Measurements from ENCODE around the gene CYP17A1. TPM values are rescaled to one million over a fixed set of nuclear protein-coding genes. Genes with fewer than 3 reads are reported as not detected.
"Not testable (repeated sequence)": the region's sequence is repeated elsewhere in the genome, so short reads cannot be mapped to it uniquely, and the experiment has no call there.

The CYP17A1 gene
- total RNA-seq, 4 donors from 2014 or later: 4.0 to 29.1 (median 15.9) TPM

- TF ChIP-seq, protein P1, sequence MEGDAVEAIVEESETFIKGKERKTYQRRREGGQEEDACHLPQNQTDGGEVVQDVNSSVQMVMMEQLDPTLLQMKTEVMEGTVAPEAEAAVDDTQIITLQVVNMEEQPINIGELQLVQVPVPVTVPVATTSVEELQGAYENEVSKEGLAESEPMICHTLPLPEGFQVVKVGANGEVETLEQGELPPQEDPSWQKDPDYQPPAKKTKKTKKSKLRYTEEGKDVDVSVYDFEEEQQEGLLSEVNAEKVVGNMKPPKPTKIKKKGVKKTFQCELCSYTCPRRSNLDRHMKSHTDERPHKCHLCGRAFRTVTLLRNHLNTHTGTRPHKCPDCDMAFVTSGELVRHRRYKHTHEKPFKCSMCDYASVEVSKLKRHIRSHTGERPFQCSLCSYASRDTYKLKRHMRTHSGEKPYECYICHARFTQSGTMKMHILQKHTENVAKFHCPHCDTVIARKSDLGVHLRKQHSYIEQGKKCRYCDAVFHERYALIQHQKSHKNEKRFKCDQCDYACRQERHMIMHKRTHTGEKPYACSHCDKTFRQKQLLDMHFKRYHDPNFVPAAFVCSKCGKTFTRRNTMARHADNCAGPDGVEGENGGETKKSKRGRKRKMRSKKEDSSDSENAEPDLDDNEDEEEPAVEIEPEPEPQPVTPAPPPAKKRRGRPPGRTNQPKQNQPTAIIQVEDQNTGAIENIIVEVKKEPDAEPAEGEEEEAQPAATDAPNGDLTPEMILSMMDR (IDR thresholded peaks at IDR 0.05): no peak
- no peak for TF ChIP-seq POLR2A (IDR thresholded peaks at IDR 0.05)
- WGBS, 2 donors: 28 to 37% methylated on average over 2 of the region's 2 CpGs
- peak; percentile 57 to 67 for DNase-seq
- peaks cover 10 to 15% of the 10 kb centered on the region in 2 donors for H3K4me1 ChIP-seq
- intact Hi-C loops (cut with DNase I): no loop called here
- peaks cover 0 to 16% of the 10 kb centered on the region in 2 donors for H3K36me3 ChIP-seq
- H3K9me3 ChIP-seq: no peaks in the 10 kb centered on the region
- no peak overlapping the region for H3K4me3 ChIP-seq (replicated peaks in 1 of 3)
- H3K27me3 ChIP-seq: no peaks in the 10 kb centered on the region
- peak overlapping the region in 1 of 3 donors; percentile 38 for H3K27ac ChIP-seq
These were observed 22.7 kb upstream of the CYP17A1 start for GRCh38 chr10:102859911-102860310.

GRCh38 chr10:102856758-102857424, 19.7 kb upstream of the CYP17A1 start:
- H3K4me1 ChIP-seq: peaks cover 10 to 21% of the 10 kb centered on the region in 2 donors
- TF ChIP-seq, protein P1 (IDR thresholded peaks at IDR 0.05): no peak
- no peak for TF ChIP-seq POLR2A (IDR thresholded peaks at IDR 0.05)
- H3K27ac ChIP-seq: no peak overlapping the region
- WGBS, 2 donors: 91 to 95% methylated on average over 3 of the region's 3 CpGs
- H3K9me3 ChIP-seq: no peaks in the 10 kb centered on the region
- no peak for DNase-seq
- H3K27me3 ChIP-seq: no peaks in the 10 kb centered on the region
- H3K4me3 ChIP-seq (replicated peaks in 1 of 3): no peak overlapping the region
- peaks cover 0 to under 1% of the 10 kb centered on the region in 2 donors for H3K36me3 ChIP-seq
- intact Hi-C loops (cut with DNase I): no loop called here

DNA sequence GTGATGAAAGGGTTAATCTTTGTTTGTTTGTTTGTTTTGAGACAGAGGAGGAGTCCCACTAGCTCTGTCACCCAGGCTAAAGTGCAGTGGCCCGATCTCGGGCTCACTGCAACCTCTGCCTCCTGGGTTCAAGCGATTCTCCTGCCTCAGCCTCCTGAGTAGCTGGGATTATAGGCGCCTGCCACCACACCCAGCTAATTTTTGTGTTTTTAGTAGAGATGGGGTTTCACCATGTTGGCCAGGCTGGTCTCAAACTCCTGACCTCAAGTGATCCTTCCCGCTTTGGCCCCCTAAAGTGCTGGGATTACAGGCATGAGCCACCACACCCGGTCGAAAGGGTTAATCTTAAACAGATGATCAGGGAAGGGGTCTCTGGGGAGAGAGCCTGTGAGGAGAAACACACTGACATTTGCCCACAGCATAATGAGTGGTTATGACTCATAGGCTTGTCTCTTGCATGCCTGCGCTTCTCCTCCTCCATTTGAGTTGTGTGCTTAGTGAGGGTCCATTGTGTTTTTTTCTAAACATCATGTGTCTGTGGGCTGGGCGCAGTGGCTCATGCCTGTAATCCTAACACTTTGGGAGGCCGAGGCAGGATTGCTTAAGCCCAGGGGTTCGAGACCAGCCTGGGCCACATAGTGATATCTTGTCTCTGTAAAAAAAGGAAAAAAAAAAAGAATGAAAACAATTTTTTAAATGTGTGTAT, 18.7 kb upstream of the CYP17A1 start:
- intact Hi-C loops (cut with DNase I); H3K36me3 ChIP-seq; H3K27me3 ChIP-seq; H3K4me3 ChIP-seq (replicated peaks in 1 of 3); DNase-seq; H3K9me3 ChIP-seq: not testable (repeated sequence)
- WGBS, 2 donors: 74 to 81% methylated on average over 11 of the region's 11 CpGs
- Histone ChIP-seq H3K4me1 (peaks cover 10 to 21% of the 10 kb centered on the region in 2 donors), H3K27ac (peak overlapping the region in 2 of 3 donors; percentile 3 to 4)

DNA sequence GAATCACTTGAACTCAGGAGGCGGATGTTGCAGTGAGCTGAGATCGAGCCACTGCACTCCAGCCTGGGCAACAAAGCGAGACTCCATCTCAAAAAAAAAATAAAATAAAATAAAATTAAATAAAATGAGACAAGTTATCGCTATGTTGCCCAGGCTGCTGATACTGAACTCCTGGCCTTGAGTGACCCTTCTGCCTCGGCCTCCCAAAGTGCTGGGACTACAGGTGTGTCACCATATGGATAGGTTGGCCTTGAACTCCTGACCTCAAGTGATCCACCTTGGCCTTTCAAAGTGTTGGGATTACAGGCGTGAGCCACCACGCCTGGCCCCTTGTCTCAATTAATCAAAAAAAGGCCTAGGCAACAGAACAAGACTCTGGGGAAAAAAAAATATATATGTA, 16.0 kb upstream of the CYP17A1 start:
- H3K4me3 ChIP-seq (replicated peaks in 1 of 3); intact Hi-C loops (cut with DNase I); H3K27me3 ChIP-seq; H3K36me3 ChIP-seq; H3K27ac ChIP-seq; DNase-seq; H3K9me3 ChIP-seq: not testable (repeated sequence)
- WGBS, 2 donors: 96 to 97% methylated on average over 7 of the region's 7 CpGs
- H3K4me1 ChIP-seq: peaks cover 0 to 17% of the 10 kb centered on the region in 2 donors

GRCh38 chr10:102850025-102850518, 12.9 kb upstream of the CYP17A1 start:
- DNase-seq: no peak
- 75 to 79% methylated on average over 9 of the region's 9 CpGs for WGBS, 2 donors
- no peaks in the 10 kb centered on the region for H3K9me3 ChIP-seq
- intact Hi-C loops (cut with DNase I): no loop called here
- no peaks in the 10 kb centered on the region for H3K36me3 ChIP-seq
- no peak overlapping the region for H3K4me3 ChIP-seq (replicated peaks in 1 of 3)
- peaks cover 0 to 6% of the 10 kb centered on the region in 2 donors for H3K4me1 ChIP-seq
- no peak overlapping the region for H3K27ac ChIP-seq
- TF ChIP-seq, protein P1 (IDR thresholded peaks at IDR 0.05): no peak
- no peak for TF ChIP-seq POLR2A (IDR thresholded peaks at IDR 0.05)
- no peaks in the 10 kb centered on the region for H3K27me3 ChIP-seq

DNA sequence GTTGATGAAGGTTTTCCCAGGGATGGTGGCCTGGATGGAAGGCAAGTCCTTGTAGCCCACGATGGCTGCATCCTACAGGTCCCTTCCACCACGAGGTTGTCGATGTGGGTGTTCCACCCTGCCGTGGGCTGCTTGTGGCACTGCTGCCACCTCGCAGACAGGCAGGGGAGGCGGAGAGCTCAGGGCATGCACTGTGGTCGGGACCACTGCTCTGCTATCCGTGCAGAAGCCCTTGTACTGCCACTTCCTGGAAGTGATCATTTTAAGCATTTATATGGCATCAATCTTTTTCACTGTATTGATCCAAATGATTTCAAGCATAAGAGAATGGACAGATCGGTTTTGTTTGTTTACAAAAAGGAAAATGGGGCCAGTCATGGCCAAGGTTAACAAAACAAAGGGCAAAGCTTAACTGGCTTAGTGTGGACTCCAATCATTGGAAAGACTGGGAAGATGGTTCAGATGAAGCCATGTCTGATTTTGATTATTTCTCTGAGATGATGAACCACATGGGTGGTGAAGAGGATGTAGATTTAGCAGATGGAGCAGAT, 8.2 kb upstream of the CYP17A1 start:
- no peak overlapping the region for H3K27ac ChIP-seq
- DNase-seq: no peak
- TF ChIP-seq, protein P1 (IDR thresholded peaks at IDR 0.05): no peak
- TF ChIP-seq POLR2A (IDR thresholded peaks at IDR 0.05): no peak
- no peaks in the 10 kb centered on the region for H3K9me3 ChIP-seq
- H3K4me1 ChIP-seq: peaks cover 20 to 21% of the 10 kb centered on the region in 2 donors
- intact Hi-C loops (cut with DNase I): no loop called here
- H3K36me3 ChIP-seq: no peaks in the 10 kb centered on the region
- H3K4me3 ChIP-seq (replicated peaks in 1 of 3): no peak overlapping the region
- WGBS, 2 donors: 86 to 92% methylated on average over 7 to 9 of the region's 9 CpGs
- H3K27me3 ChIP-seq: no peaks in the 10 kb centered on the region

GRCh38 chr10:102844190-102844776, 7.1 kb upstream of the CYP17A1 start:
- peaks cover 20 to 21% of the 10 kb centered on the region in 2 donors for H3K4me1 ChIP-seq
- H3K9me3 ChIP-seq; H3K27ac ChIP-seq; intact Hi-C loops (cut with DNase I); H3K4me3 ChIP-seq (replicated peaks in 1 of 3); H3K27me3 ChIP-seq; H3K36me3 ChIP-seq; DNase-seq: not testable (repeated sequence)
- 89 to 90% methylated on average over 6 of the region's 6 CpGs for WGBS, 2 donors
